ENCODE measurements around the gene TRIM38. TPM values are rescaled to one million over a fixed set of nuclear protein-coding genes. Genes with fewer than 3 reads are reported as not detected.

The TRIM38 gene
- total and polyA plus RNA-seq, 2 of the 13 experiments (the other 11 are each of a cell fraction or from before 2014, with no cell fraction given), result 2.5 to 3.1 TPM

DNA sequence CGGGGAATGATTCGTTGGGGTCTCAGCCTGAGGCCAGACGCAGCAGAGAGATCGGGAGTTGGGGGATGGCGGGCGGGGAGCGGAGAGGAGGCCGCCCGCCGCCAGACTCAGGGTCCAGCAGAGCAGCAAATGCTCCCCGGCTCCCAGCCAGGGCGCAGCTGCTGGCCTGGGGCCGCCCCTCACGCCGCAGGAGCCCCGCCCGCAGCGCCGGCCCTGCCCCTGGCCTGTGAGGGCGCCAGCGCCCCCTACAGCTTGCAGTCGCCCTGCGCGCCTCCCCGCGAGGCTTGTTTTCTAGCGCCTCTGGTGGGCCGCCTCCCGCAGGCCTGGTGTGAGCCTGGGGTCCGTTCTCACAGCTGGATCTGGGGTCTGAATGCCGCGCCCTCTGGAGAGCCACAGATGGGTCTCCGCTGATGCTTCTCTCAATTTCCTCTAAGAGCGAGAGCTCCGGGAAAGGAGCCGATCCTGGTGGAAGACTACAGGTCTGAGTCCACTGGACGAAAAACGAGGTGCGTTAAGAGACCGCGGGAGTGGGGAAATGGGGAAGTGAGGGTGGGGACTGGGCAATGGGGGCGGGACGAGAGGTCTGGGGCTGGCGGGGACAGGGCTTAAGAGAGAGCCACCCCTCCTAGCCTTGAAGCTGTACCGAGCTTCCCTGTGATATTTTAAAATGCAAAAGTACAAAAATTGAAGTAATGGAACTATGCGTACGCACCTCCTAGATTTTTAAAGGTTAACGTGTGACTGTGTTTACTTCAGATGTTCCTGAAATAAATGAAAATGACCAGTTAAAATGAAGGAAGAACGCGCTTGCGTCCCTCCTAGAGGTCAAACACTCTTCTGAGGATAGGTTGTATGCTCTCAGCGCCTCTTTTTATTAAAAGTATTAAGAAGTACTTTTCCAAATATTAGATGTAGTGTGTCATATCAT is 30.1 kb downstream of the TRIM38 start (continued):
- TF ChIP-seq ELF3 (CRISPR knock-in tag; IDR thresholded peaks at IDR 0.05) (peak; percentile 59), TOE1 (CRISPR knock-in tag; IDR thresholded peaks at IDR 0.05) (peak; percentile 75; the same call in 1 of the 2 replicates), SP1 (IDR thresholded peaks at IDR 0.05) (no peak), SP1 (CRISPR knock-in tag; IDR thresholded peaks at IDR 0.05) (peak; percentile 90), ZKSCAN1 (IDR thresholded peaks at IDR 0.05; ENCODE audit: low read length) (peak; percentile 65), ZNF274 (CRISPR knock-in tag; IDR thresholded peaks at IDR 0.05) (peak; percentile 68), SRSF4 (IDR thresholded peaks at IDR 0.05; ENCODE audit: low read depth, low read length, poor library complexity, severe bottlenecking) (no peak), KLF13 (CRISPR knock-in tag; IDR thresholded peaks at IDR 0.05) (peak; percentile 86), ZNF280D (CRISPR knock-in tag; IDR thresholded peaks at IDR 0.05) (peak; percentile 49), CENPX (CRISPR knock-in tag; IDR thresholded peaks at IDR 0.05) (no peak), ZNF296 (CRISPR knock-in tag; conservative IDR thresholded peaks at IDR 0.05) (no peak), ZBTB3 (CRISPR knock-in tag; IDR thresholded peaks at IDR 0.05; ENCODE audit: borderline replicate concordance, low read depth) (peak; percentile 52; the same call in 1 of the 2 replicates), SYNCRIP (IDR thresholded peaks at IDR 0.05; ENCODE audit: insufficient read depth, low read depth, low read length) (no peak), ZNF451 (CRISPR knock-in tag; IDR thresholded peaks at IDR 0.05) (peak; percentile 48; the same call in 1 of the 2 replicates), NFRKB (IDR thresholded peaks at IDR 0.05) (no peak), MED13 (CRISPR knock-in tag; IDR thresholded peaks at IDR 0.05) (no peak; the same call in 1 of the 2 replicates), RBM22 (optimal IDR thresholded peaks at IDR 0.05; ENCODE audit: low read length) (no peak), KLF6 (CRISPR knock-in tag; IDR thresholded peaks at IDR 0.05) (peak; percentile 92), ZNF383 (CRISPR knock-in tag; IDR thresholded peaks at IDR 0.05; ENCODE audit: borderline replicate concordance) (peak; percentile 79; the same call in 1 of the 2 replicates)
